GM21576 (cell line): ENCODE data around the gene PLCD1.
"Not testable (repeated sequence)": the region's sequence is repeated elsewhere in the genome, so short reads cannot be mapped to it uniquely, and the experiment has no call there.

ENCODE experiments used
- ATAC-seq: cut with Tn5 transposase; IDR thresholded peaks from one replicate; pipeline ENCODE4 v1.9.1; 2021; ENCODE audit warnings: mild to moderate bottlenecking, moderate library complexity; ENCODE audit not compliant: unreplicated experiment

The PLCD1 gene

DNA sequence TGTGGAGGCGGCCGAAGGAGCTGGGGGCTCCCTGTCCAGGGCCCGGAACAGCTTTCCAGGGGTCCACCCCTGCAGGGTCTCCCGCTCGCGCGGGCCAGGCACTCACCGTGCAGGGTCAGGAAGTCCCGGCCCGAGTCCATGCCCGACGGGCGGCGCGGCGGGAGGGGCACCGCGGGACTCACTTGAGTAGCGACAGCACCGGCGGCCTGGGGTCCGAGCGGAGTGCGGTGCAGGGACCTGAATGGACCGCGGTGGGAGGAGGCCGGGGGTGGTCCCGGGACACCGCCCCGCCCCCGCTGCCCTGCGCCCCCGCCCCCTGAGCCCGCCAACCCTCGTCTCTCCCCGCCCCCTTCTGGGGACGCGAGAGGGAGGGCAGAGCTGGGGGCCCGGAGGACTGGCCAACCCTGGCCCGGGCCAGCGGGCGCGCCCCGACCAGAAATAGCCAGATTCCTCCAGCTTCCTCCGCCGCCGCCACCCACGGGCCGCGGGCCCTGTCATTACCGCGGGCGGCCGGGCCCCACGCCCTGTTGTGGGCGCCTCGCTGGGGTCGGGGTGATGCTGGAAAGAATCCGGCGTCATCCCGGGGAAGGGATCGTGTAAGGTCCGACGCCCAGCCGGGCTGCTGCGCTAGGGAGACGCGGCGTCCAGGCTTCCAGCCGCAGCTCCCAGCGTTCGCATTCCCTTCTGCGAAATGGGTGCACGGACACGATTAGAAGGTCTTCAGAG, at the start of gene PLCD1:
Gene PLCD1, minus strand, starts transcription at position 243 of the 726 bp plus-strand sequence. Its CDS starts 103 bp downstream, at position 140.
- no peak for ATAC-seq

- not testable (repeated sequence) for ATAC-seq
These were observed 47.6 kb upstream of the PLCD1 start for GRCh38 chr3:38077073-38077472.

DNA sequence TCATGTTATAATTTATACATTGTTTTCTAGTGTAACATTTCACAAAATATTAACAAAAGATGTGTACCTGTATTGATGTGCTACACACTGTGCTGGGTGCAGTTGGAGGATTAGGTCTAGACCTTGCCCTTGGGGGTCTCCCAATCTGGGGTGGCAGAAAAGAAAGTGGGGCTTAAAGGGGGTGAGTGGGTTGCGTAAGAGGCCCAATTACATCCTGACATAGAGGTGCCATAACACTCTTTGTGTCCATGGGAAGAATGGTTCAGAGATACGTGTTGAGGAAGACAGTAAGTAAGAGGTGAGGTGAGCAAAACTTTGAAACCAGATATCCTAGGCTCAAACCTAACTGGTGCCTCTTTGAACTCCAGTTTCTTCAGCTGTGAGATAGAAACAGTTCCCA, 40.6 kb upstream of the PLCD1 start:
- no peak for ATAC-seq

GRCh38 chr3:38067508-38068233, 38.2 kb upstream of the PLCD1 start:
- ATAC-seq, result no peak

- not testable (repeated sequence) for ATAC-seq
These were observed 35.0 kb upstream of the PLCD1 start for GRCh38 chr3:38064453-38064852.

- ATAC-seq, result no peak
These were observed 33.4 kb upstream of the PLCD1 start for GRCh38 chr3:38062809-38063208.

DNA sequence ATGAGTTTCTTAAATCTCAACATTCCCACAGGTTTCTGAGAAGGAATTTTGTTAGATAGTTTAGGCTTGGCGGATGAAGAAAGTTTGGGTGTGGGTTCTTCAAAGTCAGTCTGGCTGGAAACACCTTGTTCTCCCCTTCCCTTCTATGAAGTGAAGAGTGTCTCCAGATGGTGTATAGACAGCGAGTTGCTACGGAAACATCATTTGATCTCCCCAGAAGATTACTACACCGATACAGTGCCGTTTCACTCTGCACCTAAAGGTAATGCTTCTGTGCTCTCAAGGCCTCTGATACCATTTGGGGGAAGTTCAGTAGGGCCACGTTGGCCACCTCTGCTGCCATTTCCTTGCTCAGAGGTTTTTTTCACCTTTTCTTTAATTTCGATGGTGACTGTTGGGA, 30.1 kb upstream of the PLCD1 start:
- no peak for ATAC-seq

DNA sequence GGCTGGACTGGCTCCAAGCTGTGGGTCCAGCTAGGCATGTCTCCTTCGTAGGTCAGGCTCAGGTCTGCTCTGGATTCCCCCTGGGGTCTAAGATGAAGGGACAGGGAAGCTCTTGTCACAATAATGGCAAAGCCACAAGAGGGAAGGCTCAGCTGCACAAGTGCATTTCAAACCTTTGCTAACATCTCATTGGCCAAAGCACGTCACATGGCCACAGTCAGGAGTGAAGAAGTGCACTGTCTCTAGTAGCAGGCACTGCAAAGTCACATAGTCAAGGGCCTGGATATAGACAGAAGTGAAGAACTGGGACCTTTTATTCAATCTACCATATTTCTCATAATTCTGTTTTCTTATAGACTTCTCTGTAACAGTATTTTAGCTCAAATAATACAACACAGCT, 29.7 kb upstream of the PLCD1 start:
- no peak for ATAC-seq

GRCh38 chr3:38054499-38055001, 25.1 kb upstream of the PLCD1 start:
- no peak for ATAC-seq

- ATAC-seq, result not testable (repeated sequence)
These were observed 24.5 kb upstream of the PLCD1 start for GRCh38 chr3:38053813-38054498.

DNA sequence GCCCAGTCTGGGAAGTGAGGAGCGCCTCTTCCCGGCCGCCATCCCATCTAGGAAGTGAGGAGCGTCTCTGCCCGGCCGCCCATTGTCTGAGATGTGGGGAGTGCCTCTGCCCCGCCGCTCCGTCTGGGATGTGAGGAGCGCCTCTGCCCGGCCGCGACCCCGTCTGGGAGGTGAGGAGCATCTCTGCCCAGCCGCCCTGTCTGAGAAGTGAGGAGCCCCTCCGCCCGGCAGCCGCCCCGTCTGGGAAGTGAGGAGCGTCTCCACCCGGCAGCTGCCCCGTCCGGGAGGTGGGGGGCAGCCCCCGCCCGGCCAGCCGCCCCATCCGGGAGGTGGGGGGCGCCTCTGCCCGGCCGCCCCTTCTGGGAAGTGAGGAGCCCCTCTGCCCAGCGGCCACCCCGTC, 23.8 kb upstream of the PLCD1 start:
- ATAC-seq, result not testable (repeated sequence)

DNA sequence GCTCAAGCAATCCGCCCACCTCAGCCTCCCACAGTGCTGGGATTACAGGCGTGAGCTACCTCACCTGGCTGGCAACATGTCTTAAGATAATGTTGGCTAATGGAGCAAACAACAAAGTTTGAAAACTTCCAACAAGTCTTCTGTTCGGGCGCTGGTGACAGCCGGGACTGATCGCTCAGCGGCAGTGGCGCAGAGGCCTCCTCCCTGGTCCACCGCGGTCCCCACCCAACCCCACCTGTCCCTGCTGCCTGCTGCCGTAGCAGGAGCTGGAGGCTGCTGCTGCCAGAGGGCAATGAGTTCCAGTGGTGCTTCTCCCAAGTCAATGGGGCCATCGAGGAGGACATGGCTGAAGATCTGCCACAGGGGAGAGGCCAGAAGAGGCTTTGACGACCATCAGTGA, 21.7 kb upstream of the PLCD1 start:
- ATAC-seq, result no peak

DNA sequence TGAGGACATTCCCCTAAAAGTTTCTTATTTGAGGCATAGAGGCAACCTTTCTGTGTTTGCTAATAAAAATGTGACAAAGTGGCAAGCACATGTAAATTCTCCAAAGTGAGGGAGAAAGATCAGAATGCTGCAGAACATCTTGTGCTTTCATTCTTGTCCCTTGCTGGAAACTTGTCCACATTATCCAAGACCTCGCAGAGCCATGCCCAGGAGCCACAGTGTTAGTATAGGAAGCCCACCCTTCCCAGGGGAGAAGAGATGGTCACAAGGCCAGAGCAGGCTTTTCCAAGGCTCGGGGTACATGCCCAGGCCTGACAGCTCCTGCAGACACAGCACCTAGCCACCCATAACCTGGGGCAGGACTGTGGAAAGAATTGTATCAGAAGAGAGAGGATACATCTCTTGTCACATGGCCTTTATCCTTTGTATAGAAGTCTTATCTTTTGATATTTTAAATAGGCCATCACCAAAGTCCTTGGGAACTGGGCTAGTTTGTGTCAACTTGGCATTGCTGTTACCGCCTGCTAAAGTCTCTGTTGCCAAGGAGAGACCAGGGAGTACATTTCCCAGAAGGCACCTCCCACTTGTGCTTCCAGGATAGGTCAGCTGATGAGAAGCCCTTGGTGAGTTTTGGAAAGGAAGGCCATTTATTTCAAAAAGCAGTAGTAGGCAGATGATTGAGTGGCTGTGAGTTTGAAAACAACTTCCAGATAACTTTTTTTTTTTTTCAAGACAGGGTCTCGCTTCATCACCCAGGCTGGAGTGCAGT, 20.1 kb upstream of the PLCD1 start:
- no peak for ATAC-seq

- ATAC-seq, result no peak
These were observed 18.5 kb upstream of the PLCD1 start for GRCh38 chr3:38047896-38048295.

- ATAC-seq, result no peak
These were observed 17.4 kb upstream of the PLCD1 start for GRCh38 chr3:38046821-38047220.

- ATAC-seq, result no peak
These were observed 16.6 kb upstream of the PLCD1 start for GRCh38 chr3:38046027-38046426.

GRCh38 chr3:38043486-38043885, 14.0 kb upstream of the PLCD1 start:
- no peak for ATAC-seq

- no peak for ATAC-seq
These were observed 11.0 kb upstream of the PLCD1 start for GRCh38 chr3:38040401-38040800.

DNA sequence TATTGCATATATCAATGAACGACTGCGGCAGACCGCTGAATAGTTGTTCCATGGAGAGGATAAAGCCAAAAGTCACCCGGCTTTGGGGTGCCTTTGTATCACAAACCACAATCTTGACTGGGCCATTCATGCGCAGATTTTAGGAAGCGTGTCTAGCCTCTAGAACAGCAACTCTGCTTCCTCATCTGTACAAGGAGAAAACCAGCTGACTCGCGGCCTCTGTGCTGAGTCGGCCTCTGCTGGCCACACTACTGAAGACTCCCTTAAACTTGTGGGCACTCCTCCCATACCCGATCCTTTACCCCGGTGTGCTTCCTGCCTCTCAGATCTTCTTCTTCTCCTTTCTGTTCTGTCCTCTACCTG, 10.4 kb upstream of the PLCD1 start:
- peak; percentile 73 for ATAC-seq

- peak; percentile 75 for ATAC-seq
These were observed 9.9 kb upstream of the PLCD1 start, which contains the start of gene DLEC1 for GRCh38 chr3:38039101-38039898. TSS of gene DLEC1 (plus strand) at chr3:38039208. CDS start at chr3:38039226, 18 bp downstream.
